Stimulated activated memory B cell treated with anti-CD40 and anti-IgM and Interleukin-4, amounts not matched to agents 10 μg/mL and 1 μg/mL and 100 μg/mL, for 72 hours (primary cell): ENCODE measurements around the gene GNG2.
A peak's percentile ranks its signal among the peaks of the same experiment; 100 is the strongest.
"Not testable (repeated sequence)": the region's sequence is repeated elsewhere in the genome, so short reads cannot be mapped to it uniquely, and the experiment has no call there.

Experiments
- ATAC-seq: fragments of 150-1000 bp; cut with Tn5 transposase; 2 replicates; pipeline ENCODE4 v1.10.0; 2021
- H3K27ac Mint-ChIP-seq: one replicate; pipeline ENCODE4 v1.8.0; 2022; ENCODE audit warnings: mild to moderate bottlenecking, mixed read lengths
- H3K27me3 Mint-ChIP-seq: one replicate; pipeline ENCODE4 v1.8.0; 2022; ENCODE audit warnings: mixed read lengths
- H3K36me3 Mint-ChIP-seq: one replicate; pipeline ENCODE4 v1.8.0; 2022; ENCODE audit warnings: mixed read lengths
- H3K4me1 Mint-ChIP-seq: one replicate; pipeline ENCODE4 v1.8.0; 2022; ENCODE audit warnings: mixed read lengths
- H3K4me3 Mint-ChIP-seq: one replicate; pipeline ENCODE4 v1.8.0; 2022; ENCODE audit warnings: mild to moderate bottlenecking, moderate library complexity, mixed read lengths
- H3K9me3 Mint-ChIP-seq: one replicate; pipeline ENCODE4 v1.8.0; 2022; ENCODE audit warnings: mixed read lengths

GNG2 gene

GRCh38 chr14:51901475-51902024 lies 41.1 kb downstream of the GNG2 start:
- Mint-ChIP-seq H3K9me3 (no peaks in the 10 kb centered on the region), H3K4me3 (no peak overlapping the region), H3K27me3 (no peaks in the 10 kb centered on the region), H3K4me1 (peaks cover 40% of the 10 kb centered on the region), H3K27ac (peak overlapping the region; percentile 30), H3K36me3 (peaks cover 54% of the 10 kb centered on the region)
- no peak for ATAC-seq

GRCh38 chr14:51905656-51906121 lies 45.3 kb downstream of the GNG2 start:
- Mint-ChIP-seq H3K27ac (peak overlapping the region; percentile 75), H3K4me1 (peaks cover 24% of the 10 kb centered on the region), H3K36me3 (peaks cover 37% of the 10 kb centered on the region), H3K4me3 (peak overlapping the region; percentile 29)
- H3K27me3 Mint-ChIP-seq, H3K9me3 Mint-ChIP-seq: not testable (repeated sequence)
- ATAC-seq = peak; percentile 99

DNA sequence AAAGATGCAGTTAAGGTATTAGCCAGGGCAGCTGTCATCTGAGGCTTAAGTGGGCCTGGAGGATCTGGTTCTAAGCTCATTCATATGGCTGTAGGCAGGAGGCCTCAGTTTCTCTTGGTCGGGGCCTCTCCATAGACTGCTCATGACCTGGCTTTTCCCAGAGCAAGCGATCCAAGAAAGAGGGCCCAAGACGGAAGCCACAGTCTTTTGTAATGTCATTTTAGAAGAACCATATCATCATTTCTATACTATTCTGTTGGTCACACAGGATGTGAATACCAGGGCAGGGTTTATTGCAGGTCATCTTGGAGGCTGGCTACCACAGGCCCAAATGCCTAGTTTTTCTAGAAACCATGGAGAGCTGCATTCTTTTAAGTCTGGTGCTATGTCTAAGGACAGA lies 47.7 kb downstream of the GNG2 start:
- H3K27ac Mint-ChIP-seq = no peak overlapping the region
- H3K36me3 Mint-ChIP-seq = peaks cover 28% of the 10 kb centered on the region
- H3K4me3 Mint-ChIP-seq = no peak overlapping the region
- H3K9me3 Mint-ChIP-seq = no peaks in the 10 kb centered on the region
- no peak for ATAC-seq
- H3K4me1 Mint-ChIP-seq = peaks cover 19% of the 10 kb centered on the region
- H3K27me3 Mint-ChIP-seq = no peaks in the 10 kb centered on the region

DNA sequence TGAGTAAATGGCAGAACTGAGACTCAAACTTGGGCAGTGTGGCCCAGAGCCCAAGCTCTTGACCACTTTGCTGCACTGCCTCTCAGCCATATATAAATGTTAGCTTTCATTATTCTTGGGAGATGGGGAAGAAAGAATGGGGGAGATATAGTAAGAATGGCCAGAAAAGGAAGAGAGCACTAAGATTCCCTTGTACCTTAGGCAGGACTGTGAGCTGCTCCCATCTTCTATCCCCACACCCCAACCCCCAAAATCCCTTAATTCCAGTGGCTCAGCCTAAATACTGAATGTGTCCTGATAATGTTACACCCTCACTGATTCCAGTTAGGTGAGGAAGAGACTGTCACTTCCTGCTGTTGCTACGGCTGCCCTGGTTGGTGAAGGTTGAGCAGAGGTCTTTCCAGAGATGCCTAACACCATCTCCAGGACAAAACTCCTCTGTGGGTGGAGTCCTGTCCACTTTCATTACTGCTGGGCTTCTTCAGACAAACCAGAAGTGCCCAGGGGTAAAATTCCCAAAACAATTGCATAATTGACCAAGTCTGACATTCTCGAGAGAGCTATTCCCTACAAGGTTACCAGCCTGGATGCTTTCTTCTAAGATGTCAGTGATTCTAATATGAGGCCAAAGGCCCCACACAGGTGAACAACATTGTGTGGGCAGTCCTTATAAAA lies 51.8 kb downstream of the GNG2 start:
- H3K36me3 Mint-ChIP-seq = peaks cover 44% of the 10 kb centered on the region
- no peaks in the 10 kb centered on the region for H3K27me3 Mint-ChIP-seq
- H3K27ac Mint-ChIP-seq = no peak overlapping the region
- no peak for ATAC-seq
- H3K9me3 Mint-ChIP-seq = no peaks in the 10 kb centered on the region
- H3K4me3 Mint-ChIP-seq = no peak overlapping the region
- peaks cover 30% of the 10 kb centered on the region for H3K4me1 Mint-ChIP-seq

- Mint-ChIP-seq H3K4me1 (peaks cover 29% of the 10 kb centered on the region), H3K36me3 (peaks cover 45% of the 10 kb centered on the region), H3K4me3 (no peak overlapping the region), H3K27me3 (no peaks in the 10 kb centered on the region), H3K9me3 (no peaks in the 10 kb centered on the region), H3K27ac (no peak overlapping the region)
- ATAC-seq = no peak
Observed at GRCh38 chr14:51914310-51914709, 53.9 kb downstream of the GNG2 start.

DNA sequence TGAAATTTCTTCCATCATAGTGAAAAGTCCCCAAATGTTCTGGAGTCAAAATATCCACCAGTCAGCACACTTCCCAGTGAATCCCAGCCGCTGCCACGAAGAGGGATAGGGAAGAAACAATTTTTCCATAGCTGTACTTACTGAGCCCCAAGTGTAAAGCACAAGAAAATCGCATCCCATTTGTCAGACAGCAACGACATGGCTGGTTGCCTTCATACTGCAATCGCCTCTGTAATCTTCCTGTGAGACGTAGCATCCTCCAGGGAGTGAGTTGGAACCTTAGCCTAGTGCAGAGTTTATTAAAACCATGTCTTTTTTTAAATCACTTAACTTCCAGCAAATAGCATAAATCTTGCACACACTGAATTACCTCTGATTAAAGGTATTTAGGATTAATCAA lies 56.8 kb downstream of the GNG2 start:
- Mint-ChIP-seq H3K36me3 (peaks cover 38% of the 10 kb centered on the region), H3K4me3 (no peak overlapping the region), H3K4me1 (peaks cover 20% of the 10 kb centered on the region), H3K9me3 (no peaks in the 10 kb centered on the region), H3K27ac (no peak overlapping the region), H3K27me3 (no peaks in the 10 kb centered on the region)
- ATAC-seq = no peak

DNA sequence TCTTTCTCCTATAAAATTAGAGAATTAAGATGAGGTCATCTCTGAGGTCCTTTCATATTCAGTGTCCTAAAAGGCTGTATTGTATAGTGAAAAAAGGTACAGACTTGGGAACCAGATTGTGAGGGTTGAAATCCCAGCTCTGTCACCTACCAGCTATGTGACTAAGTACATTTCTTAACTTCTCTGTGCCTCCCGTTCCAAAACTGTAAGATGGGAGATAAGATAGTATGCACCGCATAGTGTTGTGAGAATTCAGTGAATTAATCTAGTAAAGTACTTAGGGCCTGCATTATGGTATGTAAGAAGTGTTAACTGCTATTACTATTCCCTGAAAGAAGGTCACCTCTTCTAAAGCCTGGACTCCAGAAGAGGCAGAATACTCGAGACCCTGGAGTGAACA lies 60.6 kb downstream of the GNG2 start:
- H3K4me3 Mint-ChIP-seq = no peak overlapping the region
- no peak for ATAC-seq
- no peaks in the 10 kb centered on the region for H3K9me3 Mint-ChIP-seq
- H3K27me3 Mint-ChIP-seq = no peaks in the 10 kb centered on the region
- H3K4me1 Mint-ChIP-seq = peaks cover 27% of the 10 kb centered on the region
- no peak overlapping the region for H3K27ac Mint-ChIP-seq
- peaks cover 28% of the 10 kb centered on the region for H3K36me3 Mint-ChIP-seq

DNA sequence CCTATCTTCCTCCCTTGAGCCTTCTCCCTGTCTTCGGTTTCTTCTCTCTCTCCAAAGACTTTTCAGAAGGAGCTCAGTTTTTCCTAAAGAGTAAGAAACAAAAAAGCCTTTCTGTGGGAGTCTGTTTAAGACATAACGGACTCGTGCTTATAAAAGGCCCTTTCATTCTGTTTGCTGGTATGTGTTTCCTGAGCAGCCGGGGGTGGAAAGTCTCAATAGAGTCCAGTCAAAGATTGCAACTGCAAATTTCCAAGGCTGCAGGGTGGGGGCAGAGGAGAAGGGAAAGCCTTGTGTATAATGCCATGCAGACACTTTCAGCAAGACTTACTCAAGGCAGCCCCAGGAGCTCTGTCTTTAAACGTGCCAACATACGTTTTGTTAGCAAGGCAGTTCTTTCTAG lies 62.2 kb downstream of the GNG2 start:
- no peak overlapping the region for H3K4me3 Mint-ChIP-seq
- H3K27me3 Mint-ChIP-seq = no peaks in the 10 kb centered on the region
- peaks cover 16% of the 10 kb centered on the region for H3K4me1 Mint-ChIP-seq
- no peak for ATAC-seq
- H3K27ac Mint-ChIP-seq = peak overlapping the region; percentile 24
- H3K36me3 Mint-ChIP-seq = peaks cover 22% of the 10 kb centered on the region
- no peaks in the 10 kb centered on the region for H3K9me3 Mint-ChIP-seq

GRCh38 chr14:51924600-51924999 lies 64.2 kb downstream of the GNG2 start:
- H3K9me3 Mint-ChIP-seq = no peaks in the 10 kb centered on the region
- H3K27me3 Mint-ChIP-seq = no peaks in the 10 kb centered on the region
- no peak overlapping the region for H3K4me3 Mint-ChIP-seq
- H3K36me3 Mint-ChIP-seq = peaks cover 24% of the 10 kb centered on the region
- peaks cover 16% of the 10 kb centered on the region for H3K4me1 Mint-ChIP-seq
- ATAC-seq = no peak
- no peak overlapping the region for H3K27ac Mint-ChIP-seq

GRCh38 chr14:51925980-51926379 lies 65.6 kb downstream of the GNG2 start:
- H3K9me3 Mint-ChIP-seq = no peaks in the 10 kb centered on the region
- H3K36me3 Mint-ChIP-seq = peaks cover 30% of the 10 kb centered on the region
- H3K27me3 Mint-ChIP-seq = no peaks in the 10 kb centered on the region
- H3K27ac Mint-ChIP-seq = no peak overlapping the region
- ATAC-seq = no peak
- H3K4me1 Mint-ChIP-seq = peaks cover 26% of the 10 kb centered on the region
- no peak overlapping the region for H3K4me3 Mint-ChIP-seq

DNA sequence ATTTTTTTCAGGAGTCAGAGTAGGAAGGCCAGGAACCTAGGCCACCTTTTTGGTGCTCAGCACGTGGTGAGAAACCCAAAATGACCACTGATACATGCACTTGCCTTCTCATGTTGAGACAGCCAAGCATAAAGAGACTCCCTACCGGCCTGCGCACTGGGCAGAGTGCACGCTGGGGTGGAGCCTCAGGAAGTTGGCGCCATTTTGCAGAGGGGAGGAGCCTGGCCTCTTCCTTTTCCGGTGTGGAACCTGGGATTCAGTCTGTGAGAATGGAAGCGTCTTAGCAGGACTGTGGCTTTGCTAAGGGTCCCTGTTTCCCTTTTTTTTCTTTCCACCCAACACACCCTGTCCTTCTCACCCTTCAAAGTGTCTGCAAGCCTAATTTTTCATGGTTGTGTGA lies 66.0 kb downstream of the GNG2 start:
- Mint-ChIP-seq H3K4me1 (peaks cover 31% of the 10 kb centered on the region), H3K4me3 (no peak overlapping the region), H3K36me3 (peaks cover 34% of the 10 kb centered on the region), H3K27me3 (no peaks in the 10 kb centered on the region), H3K27ac (no peak overlapping the region), H3K9me3 (no peaks in the 10 kb centered on the region)
- no peak for ATAC-seq

DNA sequence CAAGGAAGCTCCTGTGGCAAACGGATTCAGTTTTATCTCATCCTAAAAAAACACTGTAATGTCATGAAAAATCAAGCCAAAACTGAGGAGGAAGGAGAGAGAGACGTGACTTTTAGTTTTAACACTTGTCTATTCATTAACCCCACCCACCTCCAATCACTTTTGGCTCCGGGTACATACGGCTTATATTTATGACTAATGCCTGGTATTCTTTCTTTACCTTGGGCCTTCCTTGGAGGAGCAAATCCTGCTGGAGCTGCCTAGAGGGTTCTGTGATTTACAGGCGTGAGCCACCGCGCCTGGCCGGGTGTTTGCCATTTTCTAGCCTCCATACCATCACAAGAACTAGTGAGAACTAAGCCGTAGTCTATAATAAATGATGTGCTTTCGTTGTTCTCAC lies 68.2 kb downstream of the GNG2 start:
- H3K9me3 Mint-ChIP-seq = no peaks in the 10 kb centered on the region
- ATAC-seq = no peak
- no peak overlapping the region for H3K27ac Mint-ChIP-seq
- no peak overlapping the region for H3K4me3 Mint-ChIP-seq
- H3K36me3 Mint-ChIP-seq = peaks cover 44% of the 10 kb centered on the region
- peaks cover 28% of the 10 kb centered on the region for H3K4me1 Mint-ChIP-seq
- H3K27me3 Mint-ChIP-seq = no peaks in the 10 kb centered on the region

DNA sequence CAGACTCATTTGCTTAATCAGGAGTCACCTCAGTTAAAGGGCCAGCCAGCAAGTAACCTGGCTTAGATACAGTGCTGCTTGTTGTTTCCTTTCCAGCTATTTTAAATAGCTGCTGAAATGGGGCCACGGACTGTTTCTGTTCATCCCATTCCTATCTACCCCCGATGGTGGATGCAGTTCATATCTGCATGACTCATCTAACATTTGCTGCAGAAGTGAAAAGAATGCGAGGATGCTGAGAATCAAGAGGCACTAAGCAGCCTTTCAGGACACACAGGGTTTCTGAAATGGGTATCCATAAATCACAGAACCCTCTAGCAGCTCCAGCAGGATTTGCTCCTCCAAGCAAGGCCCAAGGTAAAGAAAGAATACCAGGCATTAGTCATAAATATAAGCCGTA lies 68.8 kb downstream of the GNG2 start:
- Mint-ChIP-seq H3K27me3 (no peaks in the 10 kb centered on the region), H3K36me3 (peaks cover 46% of the 10 kb centered on the region), H3K4me1 (peaks cover 30% of the 10 kb centered on the region), H3K27ac (no peak overlapping the region), H3K9me3 (no peaks in the 10 kb centered on the region), H3K4me3 (no peak overlapping the region)
- ATAC-seq = no peak

DNA sequence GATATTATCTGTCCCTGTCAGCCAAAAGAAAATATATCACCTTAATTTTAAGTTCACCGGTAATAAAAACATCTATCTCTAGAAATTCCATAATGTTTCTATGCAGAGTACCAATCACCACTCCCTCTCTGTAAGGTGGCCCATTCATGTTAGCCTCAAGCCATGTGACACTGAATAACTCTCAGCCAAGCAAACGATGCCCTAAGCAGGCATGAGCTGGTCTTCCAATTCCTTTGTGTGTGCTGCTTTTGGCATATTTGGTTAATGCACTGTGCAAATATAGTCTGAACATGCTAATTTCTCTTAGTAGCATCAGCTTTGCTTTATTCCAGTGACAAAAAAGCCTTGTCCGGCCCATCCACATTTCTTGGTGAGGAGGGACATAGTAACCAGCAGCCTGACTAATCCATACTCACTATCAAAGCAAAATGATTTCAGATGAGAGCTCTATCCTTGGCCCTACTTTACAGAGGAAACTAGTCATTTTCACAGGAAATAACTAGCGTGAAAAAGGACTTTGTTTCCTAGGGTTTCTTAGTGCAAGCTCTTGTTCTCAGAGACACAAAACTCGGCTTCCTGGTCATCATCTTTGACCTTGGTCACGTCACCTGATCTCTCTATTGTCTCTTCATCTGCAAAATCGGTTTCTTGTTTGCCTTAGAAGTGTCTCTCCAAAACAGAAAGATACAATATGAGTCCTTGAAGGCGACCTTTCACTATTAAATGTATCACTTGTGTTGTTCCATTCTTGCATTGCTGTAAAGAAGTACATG lies 69.7 kb downstream of the GNG2 start:
- H3K4me1 Mint-ChIP-seq = peaks cover 26% of the 10 kb centered on the region
- no peak overlapping the region for H3K4me3 Mint-ChIP-seq
- H3K36me3 Mint-ChIP-seq = peaks cover 48% of the 10 kb centered on the region
- no peaks in the 10 kb centered on the region for H3K27me3 Mint-ChIP-seq
- H3K9me3 Mint-ChIP-seq = no peaks in the 10 kb centered on the region
- peak overlapping the region; percentile 9 for H3K27ac Mint-ChIP-seq
- ATAC-seq = no peak

- H3K4me1 Mint-ChIP-seq = peaks cover 35% of the 10 kb centered on the region
- H3K4me3 Mint-ChIP-seq = no peak overlapping the region
- ATAC-seq = no peak
- no peaks in the 10 kb centered on the region for H3K27me3 Mint-ChIP-seq
- H3K27ac Mint-ChIP-seq = no peak overlapping the region
- peaks cover 44% of the 10 kb centered on the region for H3K36me3 Mint-ChIP-seq
- H3K9me3 Mint-ChIP-seq = no peaks in the 10 kb centered on the region
Observed at GRCh38 chr14:51931308-51931707, 70.9 kb downstream of the GNG2 start.

DNA sequence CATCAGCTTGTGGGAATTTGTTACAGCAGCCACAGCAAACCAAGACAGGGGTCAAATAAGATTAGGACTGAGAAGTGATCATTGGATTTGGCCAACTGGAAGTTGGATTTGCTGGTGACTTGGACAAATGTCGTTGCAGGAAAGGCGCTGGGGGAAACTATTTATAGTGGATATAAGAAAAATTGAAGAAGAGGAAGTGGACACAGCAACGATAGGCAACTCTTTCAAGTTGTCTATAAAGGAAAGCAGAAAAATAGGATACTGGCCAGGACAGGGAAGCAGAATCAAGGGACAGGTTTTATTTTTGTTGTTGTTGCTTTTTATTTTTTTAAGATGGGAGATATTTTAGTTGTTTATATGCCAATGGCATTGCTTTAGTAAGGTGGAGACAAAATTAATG lies 72.8 kb downstream of the GNG2 start:
- H3K9me3 Mint-ChIP-seq = no peaks in the 10 kb centered on the region
- H3K4me3 Mint-ChIP-seq = no peak overlapping the region
- peaks cover 36% of the 10 kb centered on the region for H3K36me3 Mint-ChIP-seq
- H3K27me3 Mint-ChIP-seq = no peaks in the 10 kb centered on the region
- H3K4me1 Mint-ChIP-seq = peaks cover 37% of the 10 kb centered on the region
- ATAC-seq = no peak
- H3K27ac Mint-ChIP-seq = no peak overlapping the region
